OCI-LY7 (cell line): ENCODE measurements around the gene IL1RAPL2.

Experiments used
- CTCF ChIP-seq: fragments of 200-600 bp; sonication (generic); conservative IDR thresholded peaks from 2 replicates; pipeline ENCODE4 v1.5.1; 2014; ENCODE audit warnings: mild to moderate bottlenecking, antibody characterized with exemption, low read length, moderate library complexity, mixed read lengths
- EZH2phosphoT487 ChIP-seq: fragments of 200-600 bp; sonication (generic); IDR thresholded peaks from 2 replicates; pipeline ENCODE4 v1.6.1; 2018; ENCODE audit warnings: low read depth, borderline replicate concordance, mild to moderate bottlenecking, mixed run types, antibody characterized with exemption, low read length, moderate library complexity, mixed read lengths

DNA sequence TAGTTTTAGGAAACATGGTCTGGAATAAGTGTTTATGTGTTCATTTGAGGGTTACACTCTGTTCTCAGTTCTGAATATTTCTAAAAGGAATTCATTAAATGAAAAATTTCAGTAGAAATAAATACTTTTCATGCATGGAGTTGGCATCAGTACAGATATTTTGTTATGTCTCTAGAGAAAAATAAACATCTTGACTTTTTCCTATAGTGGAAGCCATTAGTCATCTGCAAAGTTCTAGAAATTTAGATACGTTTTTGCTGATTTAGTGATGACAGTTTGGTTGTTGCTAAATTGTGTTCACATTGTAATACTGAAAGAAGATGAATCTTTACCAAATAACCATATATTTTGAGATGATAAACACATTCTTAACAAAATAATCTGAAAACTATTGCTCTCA lies 922.7 kb downstream of the IL1RAPL2 start:
- TF ChIP-seq CTCF (no peak), EZH2phosphoT487 (no peak)
